NCI-H226 (cell line): Measurements from ENCODE around the gene GRID1.

Source experiments
- DNase-seq: peaks from one replicate; pipeline ENCODE4 v3.0.0-alpha.2; 2015

GRID1 gene

DNA sequence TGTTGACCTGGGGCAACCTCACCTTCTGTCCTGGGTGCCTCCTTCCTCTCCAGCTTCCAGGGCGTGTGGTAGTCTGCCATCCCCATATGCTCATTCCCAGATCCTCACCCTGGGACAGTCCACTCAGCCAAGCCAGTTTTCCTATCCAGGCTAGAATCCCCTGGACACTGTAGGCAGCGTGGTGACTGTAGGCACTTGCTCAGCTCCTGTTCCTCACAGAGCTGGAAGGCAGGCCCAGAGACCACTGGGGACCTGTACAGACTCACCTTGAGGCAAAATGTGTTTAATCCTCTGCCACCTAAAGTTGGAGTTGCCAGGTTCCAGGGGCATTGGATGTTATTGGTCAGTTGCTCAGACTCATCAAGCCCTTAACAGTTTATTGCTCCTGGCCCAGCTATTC lies 2.4 kb upstream of the GRID1 start:
- DNase-seq, result no peak

DNA sequence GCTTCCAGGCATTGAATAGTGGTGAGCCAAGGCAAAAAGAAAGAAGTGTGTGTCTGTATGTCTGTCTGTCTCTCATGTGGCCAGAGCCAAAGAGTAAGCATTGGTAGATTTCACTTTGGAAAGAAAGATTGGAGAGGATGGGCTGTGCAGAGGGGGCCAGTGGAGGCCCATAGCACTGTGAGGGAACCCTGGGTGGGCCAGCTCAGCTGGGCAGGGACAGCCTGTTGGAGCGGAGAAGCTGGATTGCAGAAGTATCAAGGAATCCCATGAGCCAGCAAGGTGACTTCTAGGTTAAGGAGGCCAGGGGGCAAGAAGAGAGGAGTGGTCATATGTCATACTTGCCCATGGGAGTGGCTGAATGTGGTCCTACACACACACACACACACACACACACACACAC lies 1.5 kb upstream of the GRID1 start:
- DNase-seq, result no peak

DNA sequence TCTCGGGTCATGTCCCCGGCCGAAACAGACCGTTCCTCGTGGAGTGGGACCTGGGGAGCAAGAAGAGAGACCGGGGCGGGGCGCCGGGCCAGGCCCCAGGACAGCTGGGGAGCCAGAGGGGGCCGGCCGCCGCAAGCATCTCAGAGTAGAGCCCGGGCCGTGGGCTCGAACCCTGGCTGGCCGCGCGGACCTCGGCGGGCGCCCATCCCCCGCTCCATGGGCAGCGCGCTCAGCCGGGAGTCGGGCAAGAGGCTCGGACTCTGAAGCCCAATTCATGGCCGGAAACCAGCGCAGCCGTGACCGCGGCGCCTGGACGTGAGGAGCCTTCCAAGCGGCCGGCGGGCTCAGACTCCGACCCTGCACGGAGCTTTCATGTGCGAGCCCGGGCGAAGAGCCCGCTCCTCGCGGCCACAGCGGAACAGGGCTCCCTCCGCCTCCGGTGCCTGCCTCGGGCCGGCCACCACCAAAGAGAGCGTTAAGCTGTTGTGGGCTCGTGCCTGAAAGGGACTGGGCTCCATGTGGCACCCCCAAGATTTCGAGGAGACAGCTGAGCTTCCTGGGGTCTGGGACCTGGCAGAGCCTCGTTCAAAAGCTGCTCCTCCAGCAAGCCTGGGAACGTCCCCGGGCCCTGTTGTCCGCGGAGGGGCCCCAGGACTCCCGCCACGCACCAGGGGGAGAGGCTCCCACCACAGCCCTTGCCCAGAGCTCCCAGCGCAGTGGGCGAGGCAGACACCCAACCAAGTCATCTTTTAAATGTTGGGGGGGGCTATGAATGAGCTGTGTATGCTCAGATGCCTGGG lies 757 bp upstream of the GRID1 start:
- DNase-seq, result no peak

DNA sequence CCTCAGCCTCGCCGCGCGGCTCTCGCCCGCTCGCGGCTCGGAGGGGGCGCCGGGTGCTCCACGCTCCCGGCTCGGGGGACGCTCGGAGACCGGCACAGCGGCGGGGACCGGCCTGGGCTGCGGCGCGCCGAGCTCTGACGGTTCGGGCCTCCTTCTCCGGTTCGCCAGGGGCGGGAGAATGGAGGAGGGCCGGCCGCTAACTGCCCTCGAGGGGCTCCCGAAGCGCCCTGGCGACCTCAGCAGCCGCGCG lies 232 bp upstream of the GRID1 start:
- DNase-seq, result no peak

DNA sequence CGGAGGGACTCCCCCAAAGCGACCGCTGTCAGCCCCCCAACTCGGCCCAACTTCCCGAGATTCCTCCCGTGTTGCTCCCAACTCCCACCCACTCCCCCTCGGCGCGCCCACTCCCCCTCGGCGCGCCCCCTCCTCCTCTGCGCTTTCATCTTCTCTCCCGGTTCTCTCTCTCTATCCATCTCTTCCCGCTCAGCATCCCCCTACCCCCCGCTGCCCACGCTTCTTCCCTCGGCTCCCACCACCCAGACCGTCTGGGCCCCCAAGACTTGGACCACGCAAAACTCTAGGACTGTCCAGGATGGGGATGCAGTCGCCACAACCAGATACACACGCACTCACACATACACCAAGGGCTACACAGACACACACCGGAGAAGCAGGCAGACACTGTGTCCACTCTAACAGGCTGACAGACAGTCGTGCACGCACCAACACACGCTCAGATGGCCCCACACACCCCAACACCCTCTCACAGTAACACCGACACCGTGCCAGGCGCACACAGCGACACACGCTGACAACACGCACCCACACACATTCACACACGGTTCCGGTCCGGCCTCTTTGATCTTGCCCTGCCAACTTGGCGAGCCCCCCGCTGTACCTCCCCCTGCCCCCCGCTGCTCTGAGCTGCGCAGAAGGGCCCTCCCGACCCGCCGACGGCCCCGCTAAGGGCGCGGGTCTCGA lies 1.1 kb downstream of the GRID1 start:
- no peak for DNase-seq

DNA sequence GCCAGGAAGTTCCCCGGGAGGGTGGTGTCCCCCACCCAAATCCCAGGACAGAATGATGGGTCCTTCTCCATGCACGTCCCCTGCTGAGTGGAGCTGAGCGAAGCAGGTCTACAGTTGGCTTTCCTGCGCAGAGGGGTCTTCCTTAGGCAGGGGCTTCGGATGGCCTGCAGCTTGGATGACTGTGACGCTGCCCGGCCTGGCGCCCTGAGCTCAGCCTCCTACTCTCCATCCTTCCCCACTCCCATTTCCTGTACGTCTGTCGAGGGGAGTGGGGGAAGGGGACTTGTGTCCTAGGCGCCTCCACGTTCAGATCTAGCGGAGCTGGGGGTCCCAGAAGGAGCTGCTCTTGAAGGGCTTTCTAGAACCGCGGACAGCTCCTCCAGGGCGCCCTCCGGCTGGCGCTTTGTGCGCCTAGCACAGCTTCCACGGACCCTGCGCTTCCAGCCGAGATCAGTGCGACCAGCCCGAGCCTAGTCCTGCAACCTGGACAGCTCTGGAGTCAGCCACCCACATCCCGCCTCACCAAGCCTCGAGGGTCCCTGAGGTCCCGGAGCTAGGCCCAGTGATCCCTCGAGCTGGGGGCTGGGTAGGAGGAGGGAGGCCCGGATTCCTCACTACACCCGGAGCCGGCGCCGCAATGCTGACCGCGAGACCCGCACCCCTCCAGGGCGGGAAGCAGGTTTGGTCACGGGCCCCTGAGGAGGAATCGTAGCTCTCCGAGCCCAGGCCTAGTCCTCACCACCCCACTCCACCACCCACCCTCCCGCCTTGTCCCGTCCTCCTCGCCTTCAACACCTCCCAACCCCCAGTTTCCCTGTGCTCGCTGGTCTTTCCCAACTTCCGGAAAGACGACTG lies 1.9 kb downstream of the GRID1 start:
- DNase-seq, result no peak

DNA sequence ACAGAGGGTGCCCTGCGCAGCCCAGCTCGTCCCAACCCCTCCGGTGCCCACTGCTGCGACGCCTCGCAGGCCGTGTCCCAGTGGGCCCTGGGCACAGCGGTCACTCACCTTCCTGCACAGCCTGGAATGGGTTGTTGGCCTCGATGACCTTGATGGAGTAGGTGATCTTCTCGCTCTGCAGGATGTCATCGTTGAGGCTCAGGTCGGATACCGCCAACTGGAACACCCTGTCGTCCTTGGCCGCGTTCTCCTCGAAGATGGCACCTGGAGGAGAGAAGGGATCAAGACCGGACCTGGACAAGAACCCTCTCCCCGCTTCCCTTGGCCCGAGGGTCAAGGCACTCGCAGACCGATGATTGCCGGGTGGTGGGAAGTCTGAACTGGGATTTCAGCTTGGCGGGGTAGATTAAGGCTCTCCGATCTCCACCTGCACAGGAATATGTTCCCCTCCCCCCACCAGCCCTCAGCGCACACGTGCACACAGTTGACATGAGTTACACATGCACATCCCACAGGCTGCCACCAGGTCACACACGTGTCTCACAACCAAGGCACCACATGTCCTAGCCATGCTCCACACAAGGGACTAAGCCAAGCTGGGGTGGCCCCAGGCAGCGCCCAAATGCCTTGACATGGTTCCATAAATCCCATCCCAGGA lies 2.6 kb downstream of the GRID1 start:
- no peak for DNase-seq

DNA sequence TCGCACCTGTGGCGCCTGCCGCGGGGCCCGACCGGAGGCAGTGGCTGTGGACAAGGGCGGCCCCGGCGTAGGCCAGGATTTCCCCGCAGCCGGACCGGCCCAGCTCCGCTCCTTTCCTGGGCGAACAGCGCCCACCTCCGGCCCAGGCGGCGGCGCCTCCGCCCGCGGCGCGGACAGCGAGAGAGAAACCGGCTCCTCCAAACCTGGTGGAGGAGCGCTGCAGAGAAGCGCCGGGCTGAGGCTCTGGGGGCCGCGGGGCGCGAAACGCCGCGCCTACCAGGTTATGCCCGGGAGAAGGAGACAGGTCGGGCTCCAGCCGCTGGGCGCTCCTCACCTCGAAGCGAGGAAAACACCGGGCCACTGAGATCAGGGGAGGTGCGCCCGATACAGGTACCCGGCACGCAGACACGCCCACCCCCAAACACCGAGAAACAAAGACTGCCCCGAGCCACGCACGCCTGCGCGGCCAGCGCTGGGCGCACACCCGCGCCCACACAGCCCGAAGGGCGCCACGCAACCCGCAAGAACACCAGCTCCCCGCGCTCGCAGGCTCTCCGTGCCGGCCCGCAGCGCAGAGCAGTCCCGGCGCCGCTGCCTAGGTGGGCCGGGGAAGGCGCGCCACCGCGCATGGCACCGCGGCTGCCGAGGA lies 3.3 kb downstream of the GRID1 start:
- DNase-seq, result no peak

DNA sequence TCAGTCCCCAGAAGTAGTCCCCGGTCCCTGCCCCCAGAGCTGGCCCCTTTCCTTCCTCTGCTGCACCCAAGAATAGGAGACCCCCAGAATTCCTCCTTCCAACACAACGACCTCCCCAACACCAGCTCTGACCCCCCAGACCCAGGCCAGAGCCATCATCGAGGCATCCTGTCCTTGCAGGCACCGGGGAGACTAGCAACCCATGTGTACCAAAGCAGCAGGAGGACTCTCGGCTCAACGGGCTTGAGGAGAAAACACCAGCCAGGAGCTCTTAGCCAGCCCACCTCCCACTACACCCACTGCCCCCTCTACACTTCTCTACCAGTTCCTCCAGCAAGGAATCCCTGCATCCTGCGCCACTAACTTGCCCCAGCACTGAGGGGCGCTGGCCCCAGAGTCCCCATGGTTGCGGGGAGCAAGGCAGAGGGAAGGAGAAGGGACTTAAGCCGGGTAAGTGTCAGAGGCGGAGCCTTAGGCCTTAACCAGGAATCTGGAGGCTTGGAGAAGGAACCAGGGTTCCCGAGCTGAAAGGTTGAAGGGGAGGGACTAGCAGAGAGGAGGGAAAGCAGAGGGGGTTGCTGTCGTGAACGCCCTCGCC lies 3.9 kb downstream of the GRID1 start:
- DNase-seq, result no peak

DNA sequence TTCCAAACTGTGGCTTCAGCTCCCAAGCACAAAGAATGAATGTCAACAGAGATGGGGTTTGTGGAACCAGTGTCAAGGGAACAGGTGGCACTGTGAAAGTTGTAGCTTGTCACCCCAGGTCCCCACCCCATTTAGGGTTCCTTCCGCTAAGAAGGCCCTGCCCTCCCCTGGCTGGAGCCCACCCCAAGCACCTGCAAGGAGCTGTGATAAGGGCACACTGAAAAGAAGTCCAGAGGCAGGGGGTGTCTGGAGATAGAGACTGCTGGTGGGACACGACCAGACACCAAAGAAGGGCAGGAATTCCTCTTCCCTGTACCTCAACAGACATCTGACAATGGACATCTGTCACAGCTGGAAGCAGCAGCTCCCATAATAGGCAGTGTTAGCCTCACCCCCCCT lies 4.5 kb downstream of the GRID1 start:
- DNase-seq, result no peak

DNA sequence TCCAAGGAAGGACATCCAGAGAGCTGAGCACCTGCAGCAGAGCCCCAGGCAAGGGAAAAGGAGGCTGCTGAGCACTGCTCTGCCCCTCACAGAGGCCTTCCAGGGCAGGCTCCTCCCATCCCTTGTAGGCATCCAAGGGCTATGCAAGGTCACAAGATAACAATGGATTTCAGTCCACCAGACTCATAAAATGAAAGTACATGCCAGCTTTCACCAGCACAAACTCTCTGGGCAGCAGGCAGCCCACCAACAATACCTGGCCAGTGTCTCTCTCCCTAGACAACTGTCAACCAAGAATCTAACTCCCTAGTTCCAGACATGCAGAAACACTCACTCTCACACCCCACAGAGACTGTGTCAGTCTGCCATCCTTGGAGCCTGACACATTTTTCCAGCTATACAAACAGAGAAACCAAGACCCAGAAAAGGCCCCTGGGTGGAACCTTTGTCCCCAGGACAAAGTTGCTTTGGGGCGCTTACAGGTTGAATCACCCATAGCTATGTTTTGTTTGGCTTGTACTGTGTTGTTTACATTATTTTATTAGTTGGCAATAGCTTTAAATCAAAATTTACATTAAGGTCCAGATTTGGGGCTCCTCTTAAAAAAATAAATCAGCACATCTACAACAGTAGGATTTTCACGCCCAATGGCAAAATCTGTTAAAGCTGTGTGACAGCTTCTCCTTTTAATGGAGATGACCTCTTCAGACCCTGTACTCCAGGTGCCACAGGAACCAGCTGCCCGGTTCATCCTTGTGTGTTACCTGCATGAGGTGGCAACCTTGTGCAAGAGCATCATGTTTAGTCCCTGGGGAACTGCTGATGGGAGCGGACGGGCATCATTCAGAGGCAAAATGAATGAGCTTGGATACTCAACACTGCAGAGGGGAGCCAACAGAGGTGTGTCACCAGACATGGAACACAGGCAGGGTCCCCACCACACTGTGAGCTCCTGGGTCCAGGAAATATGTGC lies 5.2 kb downstream of the GRID1 start:
- DNase-seq, result no peak

DNA sequence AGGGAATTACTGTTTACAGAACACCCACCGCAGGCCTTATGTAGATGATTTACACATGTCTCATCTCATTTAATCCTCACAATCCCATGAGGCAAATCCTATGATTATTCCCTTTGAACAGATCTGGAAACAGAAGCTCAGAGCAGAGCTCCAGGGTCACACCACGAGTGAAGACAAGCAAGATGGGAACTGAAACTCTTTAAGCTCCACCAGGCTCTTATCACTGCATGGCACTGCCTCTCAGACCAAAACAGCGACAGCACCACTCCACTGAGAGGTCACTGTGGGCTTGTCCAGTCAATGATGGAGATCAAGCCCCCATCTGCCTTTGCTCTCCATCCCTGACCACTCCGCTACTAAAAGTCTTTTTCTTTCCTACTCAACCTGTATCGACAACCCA lies 5.9 kb downstream of the GRID1 start:
- no peak for DNase-seq

DNA sequence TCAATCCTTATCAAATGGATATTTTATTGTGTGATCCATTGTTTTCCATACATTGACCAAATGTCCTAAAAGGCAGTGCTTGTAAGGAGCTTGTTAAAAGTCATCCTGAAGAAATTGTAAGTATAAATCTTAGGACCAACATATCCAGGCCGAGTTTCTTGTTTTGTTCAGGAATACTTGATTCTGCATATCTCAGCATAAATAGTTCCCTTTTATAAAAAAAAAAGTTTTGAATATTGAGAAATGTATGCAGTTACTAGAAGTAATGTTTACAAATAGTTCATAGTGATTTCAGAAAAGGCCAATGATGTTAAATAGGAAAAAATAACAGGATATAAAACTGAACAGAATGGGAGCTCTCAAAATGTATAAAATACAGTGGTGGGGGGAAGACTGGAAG lies 6.6 kb downstream of the GRID1 start:
- DNase-seq, result no peak

DNA sequence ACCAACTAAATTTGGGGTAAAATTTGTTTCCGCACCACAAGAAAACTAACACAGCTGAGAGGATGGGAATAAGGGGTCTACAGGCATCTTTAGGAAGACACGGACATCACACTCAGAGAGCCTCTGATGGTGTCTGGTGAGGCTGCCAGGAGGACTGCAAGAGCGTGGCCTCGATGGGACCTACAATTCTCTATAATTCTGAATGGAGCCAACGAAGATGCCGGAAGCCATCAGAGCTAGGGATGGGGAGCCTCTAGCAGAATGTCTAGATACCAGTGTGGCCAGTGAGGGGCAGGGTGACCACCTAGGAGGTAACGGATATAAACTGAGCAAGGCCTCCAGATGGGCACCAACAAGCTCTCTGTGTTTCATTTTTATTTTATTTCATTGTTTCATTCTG lies 7.5 kb downstream of the GRID1 start:
- DNase-seq, result no peak

DNA sequence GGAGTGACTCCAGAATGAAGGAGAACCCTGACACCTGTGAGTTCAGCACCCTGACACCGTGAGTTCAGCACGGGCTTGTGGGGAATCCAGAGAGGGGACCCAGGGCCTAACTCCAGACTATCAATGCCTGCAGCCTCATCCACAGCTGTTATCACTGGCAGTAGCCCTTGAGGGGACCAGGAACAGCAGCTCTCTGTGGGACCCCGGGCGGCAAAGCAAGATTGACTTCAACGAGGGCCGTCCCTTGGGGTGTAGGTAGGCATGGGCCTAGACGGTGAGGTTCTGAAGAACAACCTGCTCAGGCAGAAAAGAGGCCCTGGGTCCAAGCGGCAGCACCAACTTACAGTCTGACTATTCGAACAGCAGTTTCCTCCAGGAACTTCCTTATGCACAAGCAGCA lies 8.9 kb downstream of the GRID1 start:
- DNase-seq, result no peak

DNA sequence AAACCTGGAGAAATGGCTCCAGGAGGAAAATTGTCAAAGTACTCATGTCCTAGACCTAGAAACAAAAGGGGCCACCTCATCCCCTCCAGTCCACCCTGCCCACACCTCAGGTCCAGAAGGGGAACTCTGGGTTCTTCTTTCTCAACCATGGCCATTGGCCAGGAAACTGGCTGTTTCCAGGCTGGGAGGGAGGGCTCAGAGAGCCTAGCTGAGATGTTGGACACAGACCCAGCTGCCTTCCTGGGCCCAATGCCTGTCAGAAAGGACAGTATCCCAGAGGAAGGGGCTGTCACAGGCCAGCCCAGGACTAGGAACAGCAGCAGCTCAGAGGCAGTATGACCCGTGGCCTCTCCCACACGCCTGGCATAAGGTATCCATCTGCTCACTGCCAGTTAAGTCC lies 9.6 kb downstream of the GRID1 start:
- DNase-seq, result no peak

DNA sequence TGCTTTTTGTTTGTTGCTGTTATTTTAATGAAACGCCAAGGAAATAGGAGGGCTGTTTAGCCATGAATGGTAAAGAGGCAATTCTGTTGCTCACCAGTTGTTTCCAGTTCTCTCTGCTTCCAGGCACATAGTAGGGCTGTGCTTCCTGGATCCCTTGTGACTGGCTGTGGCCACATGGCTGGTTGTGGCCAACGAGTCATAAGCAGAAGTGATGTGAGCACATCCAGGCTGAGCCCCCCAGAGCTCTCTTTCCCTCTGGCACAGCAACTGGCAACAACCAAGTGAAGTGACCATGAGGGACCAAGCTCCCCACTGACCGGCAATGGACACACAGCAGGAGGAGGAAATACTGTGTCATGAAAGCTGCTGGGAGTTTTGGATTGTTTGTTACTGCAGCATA lies 10.3 kb downstream of the GRID1 start:
- DNase-seq, result no peak

DNA sequence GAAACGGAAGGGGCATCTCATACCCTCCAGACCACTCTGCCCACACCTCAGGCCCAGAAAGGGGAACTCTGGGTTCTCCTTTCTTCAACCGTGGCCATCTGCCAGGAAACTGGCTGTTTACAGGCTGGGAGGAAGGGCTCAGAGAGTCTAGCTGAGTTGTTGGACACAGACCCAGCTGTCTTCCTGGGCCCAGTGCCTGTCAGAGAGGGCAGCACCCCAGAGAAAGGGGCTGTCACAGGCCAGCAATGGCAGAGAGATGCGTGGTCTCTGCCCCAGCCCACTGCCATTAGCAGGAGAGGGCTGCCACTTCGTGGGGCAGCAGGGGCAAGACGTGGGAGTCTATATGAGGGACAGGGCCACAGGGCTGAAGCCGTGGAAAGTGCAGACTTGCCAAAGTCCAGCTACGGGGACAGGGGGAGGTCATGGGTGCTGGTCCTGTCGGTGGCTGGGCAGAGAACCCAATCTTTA lies 11.0 kb downstream of the GRID1 start:
- DNase-seq, result no peak

DNA sequence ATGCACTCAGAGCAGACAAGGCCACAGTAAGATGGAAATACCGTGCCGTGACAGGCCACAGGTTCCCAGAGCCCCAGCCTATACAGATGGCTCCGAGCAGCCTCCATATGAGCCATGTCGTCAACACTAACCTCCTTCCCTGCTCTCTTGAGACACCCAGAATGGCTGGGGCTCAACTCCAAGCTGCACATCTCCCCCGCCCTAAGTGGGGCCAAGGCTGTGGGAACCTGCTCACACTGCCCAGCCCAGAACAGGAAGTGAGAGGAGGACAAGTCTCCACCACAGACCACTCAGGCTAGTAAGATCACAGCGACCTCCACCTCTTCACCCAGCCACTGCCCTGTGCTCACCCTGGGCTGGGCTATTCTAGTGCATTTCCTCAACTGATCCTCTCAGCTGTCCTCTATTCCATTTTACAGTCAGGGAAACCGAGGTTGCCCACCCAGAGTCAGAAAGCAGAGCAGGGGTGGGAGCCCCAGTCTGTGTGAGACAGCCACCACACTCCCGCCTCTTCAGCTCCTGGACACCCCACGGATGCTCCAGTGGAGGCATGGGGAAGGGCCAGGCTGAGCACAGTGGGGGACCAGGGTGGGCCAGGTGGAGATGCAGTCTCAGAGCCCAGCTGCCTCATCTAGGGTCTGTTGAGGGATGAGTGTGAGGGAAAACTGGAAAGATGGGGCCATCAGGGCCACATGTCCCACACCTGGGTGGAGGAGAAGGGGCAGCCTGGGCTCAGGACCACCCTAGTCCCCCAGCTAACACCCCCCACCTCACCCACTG lies 11.6 kb downstream of the GRID1 start:
- no peak for DNase-seq
